Measurements from ENCODE around the gene VMAC. TPM values are rescaled to one million over a fixed set of nuclear protein-coding genes. Genes with fewer than 3 reads are reported as not detected.

Gene VMAC
- total and polyA plus RNA-seq, 8 donors = 3.6 to 60.8 (median 6.7) TPM

DNA sequence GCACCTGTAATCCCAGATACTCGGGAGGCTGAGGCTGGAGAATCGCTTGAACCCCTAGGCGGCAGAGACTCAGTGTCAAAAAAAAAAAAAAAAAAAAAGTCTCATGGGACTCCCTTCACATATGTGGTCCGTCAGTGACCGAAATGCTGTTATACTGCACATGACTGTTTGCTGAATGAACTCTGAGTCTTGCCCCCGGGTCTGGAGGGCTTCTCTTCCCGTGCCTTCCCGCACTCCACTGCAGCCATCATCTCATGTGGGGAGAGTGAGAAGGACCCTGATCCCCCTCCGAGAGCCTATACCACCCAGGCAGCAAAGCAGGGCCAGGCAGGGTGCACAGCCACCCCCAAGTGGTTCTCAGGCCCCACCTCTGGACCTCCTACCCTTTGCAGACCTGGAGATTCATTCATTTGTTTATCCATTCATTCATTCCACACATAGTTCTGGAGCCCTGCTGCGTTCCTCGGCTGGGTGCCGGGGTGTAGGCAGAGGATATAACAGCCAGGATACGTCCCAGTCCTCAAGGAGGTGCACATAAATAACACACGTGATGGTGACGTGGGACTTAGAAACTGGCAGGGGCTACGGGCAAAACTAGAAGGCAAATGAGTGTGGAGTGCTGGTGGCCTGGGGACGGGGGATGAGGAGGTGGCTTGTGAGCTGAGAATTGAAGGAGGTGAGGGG, 15.2 kb upstream of the VMAC start:
- intact Hi-C loops (cut with DNase I; ENCODE audit: low total_unique reads) = no loop called here
- Histone ChIP-seq H3K4me1 (peaks cover 12 to 32% (median 22%) of the 10 kb centered on the region in 4 donors), H3K36me3 (peaks cover 0 to 4% (median under 1%) of the 10 kb centered on the region in 4 donors), H3K4me3 (no peak overlapping the region), H3K27ac (peak overlapping the region in 1 of 5 donors; percentile 79), H3K9me3 (no peaks in the 10 kb centered on the region), H3K27me3 (peaks cover 0 to 29% (median 14%) of the 10 kb centered on the region in 3 donors)
- WGBS, 5 donors = 38 to 62% (median 51%) methylated on average over 17 of the region's 17 CpGs
- TF ChIP-seq POLR2A (IDR thresholded peaks at IDR 0.05) = no peak
- peak in 1 of 3 donors; percentile 3 for TF ChIP-seq POLR2AphosphoS5 (IDR thresholded peaks at IDR 0.05)
- no peak for DNase-seq

DNA sequence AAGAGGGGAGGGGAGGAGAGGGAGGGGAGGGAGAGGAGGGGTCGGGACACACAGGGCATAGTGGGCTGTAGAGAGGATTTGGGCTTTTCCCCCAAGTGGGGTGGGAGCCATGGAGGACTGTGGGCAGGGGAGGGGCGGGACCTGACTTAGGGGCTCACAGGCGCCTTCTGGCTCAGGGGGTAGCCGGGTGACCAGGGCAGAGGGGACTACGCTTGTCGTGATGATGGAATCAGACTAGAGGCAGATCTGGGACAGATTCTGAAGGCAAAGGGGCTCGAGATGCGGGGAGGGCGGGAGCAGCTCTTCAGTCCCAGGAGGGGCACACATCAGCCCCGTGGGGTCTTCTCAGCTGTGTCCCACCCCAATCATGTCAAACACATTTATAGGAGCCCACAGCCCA, 14.6 kb upstream of the VMAC start:
- DNase-seq = no peak
- intact Hi-C loops (cut with DNase I; ENCODE audit: low total_unique reads) = loop anchor here (10.0 kb wide), 1 partner anchor 85 kb away; the partner anchor contains the start of gene NRTN
- H3K27ac ChIP-seq = peak overlapping the region in 1 of 5 donors; percentile 79

DNA sequence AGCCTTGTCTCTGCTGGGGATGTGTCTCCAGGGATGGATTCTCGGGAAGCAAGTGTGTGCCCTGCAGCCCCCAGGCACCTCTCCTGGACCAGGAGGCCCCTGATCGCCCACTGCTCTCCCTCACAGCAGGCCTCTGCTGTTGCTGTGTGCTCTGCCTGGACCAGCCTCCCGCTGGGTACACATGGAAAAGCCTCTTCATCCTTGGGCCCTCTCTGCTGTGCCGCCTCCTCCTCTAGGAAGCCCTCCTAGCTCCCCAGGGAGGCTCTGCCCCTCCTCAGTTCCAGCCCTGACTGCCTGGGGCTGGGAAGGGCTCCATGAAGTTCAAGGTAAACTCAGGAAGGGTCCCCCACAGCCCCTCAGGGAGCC, 13.1 kb upstream of the VMAC start:
- TF ChIP-seq POLR2A (IDR thresholded peaks at IDR 0.05) = no peak
- TF ChIP-seq EP300 (IDR thresholded peaks at IDR 0.05) = no peak
- no peak for TF ChIP-seq POLR2AphosphoS5 (IDR thresholded peaks at IDR 0.05)
- TF ChIP-seq, protein P1, sequence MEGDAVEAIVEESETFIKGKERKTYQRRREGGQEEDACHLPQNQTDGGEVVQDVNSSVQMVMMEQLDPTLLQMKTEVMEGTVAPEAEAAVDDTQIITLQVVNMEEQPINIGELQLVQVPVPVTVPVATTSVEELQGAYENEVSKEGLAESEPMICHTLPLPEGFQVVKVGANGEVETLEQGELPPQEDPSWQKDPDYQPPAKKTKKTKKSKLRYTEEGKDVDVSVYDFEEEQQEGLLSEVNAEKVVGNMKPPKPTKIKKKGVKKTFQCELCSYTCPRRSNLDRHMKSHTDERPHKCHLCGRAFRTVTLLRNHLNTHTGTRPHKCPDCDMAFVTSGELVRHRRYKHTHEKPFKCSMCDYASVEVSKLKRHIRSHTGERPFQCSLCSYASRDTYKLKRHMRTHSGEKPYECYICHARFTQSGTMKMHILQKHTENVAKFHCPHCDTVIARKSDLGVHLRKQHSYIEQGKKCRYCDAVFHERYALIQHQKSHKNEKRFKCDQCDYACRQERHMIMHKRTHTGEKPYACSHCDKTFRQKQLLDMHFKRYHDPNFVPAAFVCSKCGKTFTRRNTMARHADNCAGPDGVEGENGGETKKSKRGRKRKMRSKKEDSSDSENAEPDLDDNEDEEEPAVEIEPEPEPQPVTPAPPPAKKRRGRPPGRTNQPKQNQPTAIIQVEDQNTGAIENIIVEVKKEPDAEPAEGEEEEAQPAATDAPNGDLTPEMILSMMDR (IDR thresholded peaks at IDR 0.05) = no peak
- 40 to 66% (median 53%) methylated on average over 3 to 4 of the region's 4 CpGs; no CpG with 5 or more reads in 1 of the 5 donors for WGBS, 5 donors
- H3K36me3 ChIP-seq = peaks cover 19 to 26% (median 21%) of the 10 kb centered on the region in 4 donors
- peaks cover 0 to 29% (median 14%) of the 10 kb centered on the region in 3 donors for H3K27me3 ChIP-seq
- H3K9me3 ChIP-seq = no peaks in the 10 kb centered on the region
- H3K4me3 ChIP-seq = no peak overlapping the region
- intact Hi-C loops (cut with DNase I; ENCODE audit: low total_unique reads) = loop anchor here (10.0 kb wide), 1 partner anchor 87 kb away; the partner anchor contains the start of gene NRTN
- H3K4me1 ChIP-seq = peaks cover 16 to 54% (median 32%) of the 10 kb centered on the region in 4 donors
- H3K27ac ChIP-seq = no peak overlapping the region
- no peak for DNase-seq

More for the DNA sequence above, 14.6 kb upstream of the VMAC start:
- Histone ChIP-seq H3K4me1 (peaks cover 16 to 39% (median 28%) of the 10 kb centered on the region in 4 donors), H3K9me3 (no peaks in the 10 kb centered on the region), H3K36me3 (peaks cover 4 to 11% (median 7%) of the 10 kb centered on the region in 4 donors), H3K27me3 (peaks cover 0 to 29% (median 14%) of the 10 kb centered on the region in 3 donors), H3K4me3 (no peak overlapping the region)
- WGBS, 5 donors = 44 to 56% (median 50%) methylated on average over 10 of the region's 10 CpGs
- no peak for TF ChIP-seq POLR2AphosphoS5 (IDR thresholded peaks at IDR 0.05)
- TF ChIP-seq POLR2A (IDR thresholded peaks at IDR 0.05) = no peak
- TF ChIP-seq, protein P1 (IDR thresholded peaks at IDR 0.05) = no peak
- no peak for TF ChIP-seq EP300 (IDR thresholded peaks at IDR 0.05)

DNA sequence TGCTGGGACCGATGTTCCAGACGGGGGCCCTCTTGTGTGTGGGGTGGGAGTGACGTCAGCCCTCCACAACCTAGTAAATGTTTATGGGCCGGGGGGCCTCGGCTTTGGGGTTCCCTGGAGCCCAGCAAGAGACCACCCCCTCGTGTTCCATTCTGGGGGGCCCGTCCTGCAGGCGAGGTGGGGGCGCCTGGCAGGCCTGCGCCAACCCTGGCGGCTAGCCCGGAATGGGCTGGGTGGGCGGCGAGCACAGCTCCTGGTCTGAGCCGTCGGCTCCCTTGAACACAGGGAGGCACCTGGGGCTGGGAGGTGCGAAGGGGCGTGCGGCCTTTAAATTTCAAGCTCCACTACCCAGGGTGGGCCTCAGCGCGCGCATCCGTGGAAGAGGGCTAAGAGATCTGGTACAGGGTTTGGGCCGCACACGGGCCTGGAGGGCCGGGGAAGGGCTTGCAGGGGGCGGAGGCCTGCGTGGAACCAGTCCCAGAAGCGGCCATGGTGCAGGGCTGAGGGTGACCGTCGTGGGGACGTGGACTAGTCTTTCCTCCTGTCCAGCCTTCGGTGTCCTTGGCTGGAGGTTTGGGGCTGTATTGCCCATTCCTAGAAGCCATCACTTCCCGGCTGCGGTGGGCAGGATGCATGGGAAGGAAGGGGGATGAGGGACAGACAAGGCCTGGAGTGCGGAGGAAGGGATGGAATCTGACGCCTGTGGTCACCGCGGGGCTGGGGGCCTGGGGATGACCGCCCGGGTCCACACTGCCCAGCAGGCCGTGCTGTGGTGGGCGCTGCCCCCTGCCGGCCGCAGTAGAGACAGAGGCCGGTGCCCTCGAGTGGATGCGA, 12.5 kb upstream of the VMAC start:
- DNase-seq = peak; percentile 33 to 79
- intact Hi-C loops (cut with DNase I; ENCODE audit: low total_unique reads) = loop anchor here (10.0 kb wide), 1 partner anchor 87 kb away; the partner anchor contains the start of gene NRTN
- no peaks in the 10 kb centered on the region for H3K9me3 ChIP-seq
- H3K4me3 ChIP-seq = no peak overlapping the region
- WGBS, 5 donors = 7 to 11% (median 8%) methylated on average over 27 to 48 of the region's 48 CpGs
- H3K27ac ChIP-seq = peak overlapping the region in 1 of 5 donors; percentile 77
- peaks cover 0 to 29% (median 14%) of the 10 kb centered on the region in 3 donors for H3K27me3 ChIP-seq
- peaks cover 22 to 32% (median 27%) of the 10 kb centered on the region in 4 donors for H3K36me3 ChIP-seq
- peaks cover 16 to 58% (median 32%) of the 10 kb centered on the region in 4 donors for H3K4me1 ChIP-seq
- no peak for TF ChIP-seq POLR2A (IDR thresholded peaks at IDR 0.05)
- TF ChIP-seq POLR2AphosphoS5 (IDR thresholded peaks at IDR 0.05) = peak in 1 of 3 donors; percentile 59
- TF ChIP-seq, protein P1 (IDR thresholded peaks at IDR 0.05) = peak in 5 of 7 experiments; percentile 30 to 57 (median 53)

Data from stomach (tissue), 9 donors.